K562 (cell line): ENCODE data around the gene ACER3. TPM values are rescaled to one million over a fixed set of nuclear protein-coding genes. Genes with fewer than 3 reads are reported as not detected.

Experiments used
- FOXP4 ChIP-seq: sonication (generic); formaldehyde crosslinking; IDR thresholded peaks from 2 replicates; pipeline ENCODE4 v1.8.0; 2022; ENCODE audit warnings: mild to moderate bottlenecking, missing genetic modification reagents, borderline replicate concordance
- HDAC2 ChIP-seq: fragments of 450-650 bp; IDR thresholded peaks from 2 replicates; pipeline ENCODE4 v1.6.1; 2016; ENCODE audit warnings: mild to moderate bottlenecking
- MLLT1 ChIP-seq, 2 experiments: fragments of 450-650 bp; IDR thresholded peaks; 2 replicates each; pipeline ENCODE4 v1.6.1; 2016
- PHB ChIP-seq: fragments of 250-450 bp; sonication (Bioruptor Pico); IDR thresholded peaks from 2 replicates; pipeline ENCODE4 v1.5.0; 2021
- RUNX1 ChIP-seq: sonication (generic); IDR thresholded peaks from 2 replicates; pipeline ENCODE4 v1.6.1; 2016; ENCODE audit warnings: antibody characterized with exemption, low read depth
- TCF3 ChIP-seq: sonication (generic); formaldehyde crosslinking; IDR thresholded peaks from 2 replicates; pipeline ENCODE4 v1.4.0; 2020; ENCODE audit warnings: mild to moderate bottlenecking, missing genetic modification reagents
- ZNF407 ChIP-seq: fragments of 450-650 bp; IDR thresholded peaks from 2 replicates; pipeline ENCODE4 v1.6.1; 2016; ENCODE audit warnings: low read depth
- ZNF41 ChIP-seq: fragments of 250-450 bp; sonication (Bioruptor Pico); conservative IDR thresholded peaks from 2 replicates; pipeline ENCODE4 v1.4.0; 2020; ENCODE audit warnings: mild to moderate bottlenecking
- ZNF518B ChIP-seq: fragments of 250-450 bp; sonication (Bioruptor Pico); IDR thresholded peaks from 2 replicates; pipeline ENCODE4 v1.5.0; 2021; ENCODE audit warnings: mild to moderate bottlenecking, moderate library complexity
- polyA plus RNA-seq, 8 experiments: library from polyadenylated mRNA; depleted of rRNA in 4 of 8; stranded (reverse) in 5 of 8; unstranded in 3 of 8; fragments of >200 nt; fragmentation: Nextera tagmentation in 2 of 8; fragmentation: Illumina TruSeq in 1 of 8; extraction: Ambion mirVana in 2 of 8; extraction: Trizol in 1 of 8; gene quantifications; 2 replicates each; pipeline versions ENCODE4 v1.2.1 to v1.2.3, GENCODE V29; 2011 to 2014; ENCODE audit warnings: inconsistent platforms in 1 of 8, missing spikeins in 1 of 8
- total RNA-seq, 7 experiments: library from RNA; depleted of rRNA in 6 of 7; stranded (reverse); fragments of >200 nt in 6 of 7; fragmentation: Illumina TruSeq in 2 of 7; extraction: Trizol in 2 of 7; gene quantifications; 2 replicates each; pipeline versions ENCODE4 v1.2.1 to v1.2.3, GENCODE V29; 2011 to 2021; ENCODE audit warnings: low replicate concordance in 1 of 7
- TF ChIP-seq, protein P1 (sequence below): fragments of 150-350 bp; conservative IDR thresholded peaks from 2 replicates; pipeline ENCODE4 v1.6.1; 2014; ENCODE audit warnings: low read length

The ACER3 gene
- total and polyA plus RNA-seq, 9 of the 15 experiments (the other 6 are each of a cell fraction or from before 2014, with no cell fraction given): 2.0 to 23.8 (median 9.5) TPM

GRCh38 chr11:76911415-76911808 lies 50.7 kb downstream of the ACER3 start (continued):
- TF ChIP-seq ZNF407 (no peak), RUNX1 (no peak), TCF3 (CRISPR knock-in tag) (no peak), ZNF518B (CRISPR knock-in tag) (no peak), MLLT1 (IDR thresholded peaks at IDR 0.05) (no peak), HDAC2 (no peak), ZNF41 (CRISPR knock-in tag) (peak; percentile 66; the same call in 1 of the 2 replicates), PHB (CRISPR knock-in tag) (no peak), FOXP4 (no peak)
- TF ChIP-seq, protein P1, sequence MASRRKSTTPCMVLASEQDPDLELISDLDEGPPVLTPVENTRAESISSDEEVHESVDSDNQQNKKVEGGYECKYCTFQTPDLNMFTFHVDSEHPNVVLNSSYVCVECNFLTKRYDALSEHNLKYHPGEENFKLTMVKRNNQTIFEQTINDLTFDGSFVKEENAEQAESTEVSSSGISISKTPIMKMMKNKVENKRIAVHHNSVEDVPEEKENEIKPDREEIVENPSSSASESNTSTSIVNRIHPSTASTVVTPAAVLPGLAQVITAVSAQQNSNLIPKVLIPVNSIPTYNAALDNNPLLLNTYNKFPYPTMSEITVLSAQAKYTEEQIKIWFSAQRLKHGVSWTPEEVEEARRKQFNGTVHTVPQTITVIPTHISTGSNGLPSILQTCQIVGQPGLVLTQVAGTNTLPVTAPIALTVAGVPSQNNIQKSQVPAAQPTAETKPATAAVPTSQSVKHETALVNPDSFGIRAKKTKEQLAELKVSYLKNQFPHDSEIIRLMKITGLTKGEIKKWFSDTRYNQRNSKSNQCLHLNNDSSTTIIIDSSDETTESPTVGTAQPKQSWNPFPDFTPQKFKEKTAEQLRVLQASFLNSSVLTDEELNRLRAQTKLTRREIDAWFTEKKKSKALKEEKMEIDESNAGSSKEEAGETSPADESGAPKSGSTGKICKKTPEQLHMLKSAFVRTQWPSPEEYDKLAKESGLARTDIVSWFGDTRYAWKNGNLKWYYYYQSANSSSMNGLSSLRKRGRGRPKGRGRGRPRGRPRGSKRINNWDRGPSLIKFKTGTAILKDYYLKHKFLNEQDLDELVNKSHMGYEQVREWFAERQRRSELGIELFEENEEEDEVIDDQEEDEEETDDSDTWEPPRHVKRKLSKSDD: no peak
